CD4-positive, alpha-beta T cell treated with Interleukin-15 for 1 hour (primary cell): ENCODE data around the gene RPGR.

ENCODE experiments used
- DNase-seq: peaks from one replicate; pipeline ENCODE4 v3.0.0-alpha.2; 2020

RPGR gene

GRCh38 chrX:38247051-38247450, 80.3 kb downstream of the RPGR start:
- no peak for DNase-seq

- DNase-seq: no peak
Observed at GRCh38 chrX:38240541-38240940, 86.8 kb downstream of the RPGR start.

GRCh38 chrX:38236901-38237615, 90.3 kb downstream of the RPGR start:
- no peak for DNase-seq

GRCh38 chrX:38233891-38234667, 93.2 kb downstream of the RPGR start:
- DNase-seq: no peak

GRCh38 chrX:38232079-38232686, 95.1 kb downstream of the RPGR start:
- no peak for DNase-seq

GRCh38 chrX:38225093-38225492, 102.2 kb downstream of the RPGR start:
- no peak for DNase-seq

GRCh38 chrX:38224160-38224559, 103.1 kb downstream of the RPGR start:
- no peak for DNase-seq

GRCh38 chrX:38221391-38221929, 105.8 kb downstream of the RPGR start:
- no peak for DNase-seq

- DNase-seq: no peak
Observed at GRCh38 chrX:38220415-38221390, 106.6 kb downstream of the RPGR start, which contains the start of gene SRPX. SRPX (minus strand) TSS chrX:38220871; CDS start chrX:38220792, 79 bp downstream.

- DNase-seq: no peak
Observed at GRCh38 chrX:38220024-38220414, 107.3 kb downstream of the RPGR start.
